Caco-2 (cell line): ENCODE results near the gene TOMT. TPM values are rescaled to one million over a fixed set of nuclear protein-coding genes. Genes with fewer than 3 reads are reported as not detected.

Experiments
- BruUV-seq: library from RNA; stranded (reverse); fragments of 400-500 nt; replicated peaks from 2 replicates; lab custom pipeline; 2021; lab: Mats Ljungman, UMichigan
- CTCF ChIA-PET: fragments of 300-600 bp; sonication (Branson Sonifier 250); formaldehyde crosslinking; loops from one replicate; lab custom pipeline; 2022; ENCODE audit warnings: antibody characterized with exemption; lab: Charles Lee
- POLR2A ChIA-PET: fragments of 300-600 bp; sonication (Branson Sonifier 250); formaldehyde crosslinking; loops from one replicate; lab custom pipeline; 2022; ENCODE audit warnings: antibody characterized with exemption; lab: Charles Lee
- DNase-seq, 2 experiments: peaks; one replicate each; pipeline versions ENCODE4 v3.0.0 to v3.0.0-alpha.2; 2020 to 2022
- H3K27me3 ChIP-seq: replicated peaks from 2 replicates; pipeline ENCODE4 v1.6.0; 2011; ENCODE audit warnings: low read length; ENCODE audit not compliant: control insufficient read depth, insufficient read depth
- H3K36me3 ChIP-seq: 2 replicates; pipeline ENCODE4 v1.5.1; 2011; ENCODE audit warnings: low read length; ENCODE audit not compliant: control insufficient read depth, insufficient read depth
- H3K4me1 ChIP-seq: fragments of 250-450 bp; sonication (Bioruptor Pico); 2 replicates; pipeline ENCODE4 v1.5.1; 2020; ENCODE audit warnings: mild to moderate bottlenecking
- H3K4me3 ChIP-seq: 2 replicates; pipeline ENCODE4 v1.5.1; 2011; ENCODE audit warnings: low read depth, mild to moderate bottlenecking, control low read depth, low read length
- H3K9me3 ChIP-seq: fragments of 250-450 bp; sonication (Bioruptor Pico); 2 replicates; pipeline ENCODE4 v1.5.1; 2020; ENCODE audit warnings: mild to moderate bottlenecking, moderate library complexity
- H3K27ac Mint-ChIP-seq: one replicate; pipeline ENCODE4 v1.8.0; 2022; ENCODE audit warnings: mixed read lengths; ENCODE audit not compliant: unreplicated experiment
- H3K27me3 Mint-ChIP-seq: one replicate; pipeline ENCODE4 v1.8.0; 2022; ENCODE audit warnings: mixed read lengths; ENCODE audit not compliant: insufficient read depth, unreplicated experiment
- H3K36me3 Mint-ChIP-seq: one replicate; pipeline ENCODE4 v1.8.0; 2022; ENCODE audit warnings: mild to moderate bottlenecking, mixed read lengths; ENCODE audit not compliant: insufficient read depth, unreplicated experiment
- H3K4me1 Mint-ChIP-seq: one replicate; pipeline ENCODE4 v1.8.0; 2022; ENCODE audit warnings: low read depth, mixed read lengths; ENCODE audit not compliant: unreplicated experiment
- H3K4me3 Mint-ChIP-seq: one replicate; pipeline ENCODE4 v1.8.0; 2022; ENCODE audit warnings: mild to moderate bottlenecking, moderate library complexity, mixed read lengths; ENCODE audit not compliant: unreplicated experiment
- H3K9me3 Mint-ChIP-seq: one replicate; pipeline ENCODE4 v1.8.0; 2022; ENCODE audit warnings: mixed read lengths; ENCODE audit not compliant: unreplicated experiment
- CTCF ChIP-seq, 2 experiments: fragments of 200-600 bp in 1 of 2; IDR thresholded peaks; 1 replicate in 1 of 2; 2 replicates in 1 of 2; pipeline versions ENCODE4 v1.5.1 to v1.8.0; 2011 to 2022; ENCODE audit warnings: antibody characterized with exemption in 1 of 2, control low read depth in 1 of 2, inconsistent platforms in 1 of 2, low read depth in 1 of 2, low read length in 1 of 2, mild to moderate bottlenecking in 1 of 2, moderate library complexity in 1 of 2; ENCODE audit not compliant: insufficient read depth in 1 of 2, severe bottlenecking in 1 of 2, unreplicated experiment in 1 of 2
- intact Hi-C: fragments of 100-400 bp; cut with micrococcal nuclease; formaldehyde crosslinking; loops from one replicate; pipeline ENCODE4 v1.10.0; 2022; ENCODE audit not compliant: unreplicated experiment
- total RNA-seq: library from RNA; stranded (reverse); gene quantifications from 2 replicates; pipeline ENCODE4 v1.2.3, GENCODE V29; 2022

Gene TOMT
- total RNA-seq, 1 experiment from 2014 or later, result not detected

- TSS peak; percentile 59 for BruUV-seq
- Histone ChIP-seq H3K27me3 (no peaks in the 10 kb centered on the region), H3K4me1 (peaks cover 19% of the 10 kb centered on the region), H3K9me3 (no peaks in the 10 kb centered on the region), H3K36me3 (no peaks in the 10 kb centered on the region), H3K4me3 (peak overlapping the region; percentile 67)
- H3K27ac Mint-ChIP-seq, result peak overlapping the region; percentile 99
- POLR2A ChIA-PET, result interaction anchor here (0.5 to 2.0 kb wide), 4 partner anchors 26 to 276 kb away, joined by 3 to 15 read pairs (median 9); partner anchors contain the start of gene ANAPC15
- H3K27me3 Mint-ChIP-seq, result no peaks in the 10 kb centered on the region
- intact Hi-C loops, result loop anchor here (2.0 to 5.0 kb wide), 2 partner anchors 56 to 351 kb away; partner anchors contain the start of gene CLPB
- H3K36me3 Mint-ChIP-seq, result peaks cover 11% of the 10 kb centered on the region
- no peak for DNase-seq
- H3K9me3 Mint-ChIP-seq, result no peaks in the 10 kb centered on the region
- no peak for TF ChIP-seq CTCF (IDR thresholded peaks at IDR 0.05; ENCODE audit: insufficient read depth in 1 of 2, low read depth in 1 of 2, low read length in 1 of 2, severe bottlenecking in 1 of 2, unreplicated experiment in 1 of 2)
- H3K4me1 Mint-ChIP-seq, result peaks cover 28% of the 10 kb centered on the region
- CTCF ChIA-PET, result interaction anchor here (1.2 to 1.7 kb wide), 2 partner anchors 10 to 56 kb away, joined by 10 to 16 read pairs; no protein-coding TSS in a partner anchor
- H3K4me3 Mint-ChIP-seq, result peak overlapping the region; percentile 86
These were observed 24.5 kb upstream of the TOMT start for GRCh38 chr11:72081184-72081644.

DNA sequence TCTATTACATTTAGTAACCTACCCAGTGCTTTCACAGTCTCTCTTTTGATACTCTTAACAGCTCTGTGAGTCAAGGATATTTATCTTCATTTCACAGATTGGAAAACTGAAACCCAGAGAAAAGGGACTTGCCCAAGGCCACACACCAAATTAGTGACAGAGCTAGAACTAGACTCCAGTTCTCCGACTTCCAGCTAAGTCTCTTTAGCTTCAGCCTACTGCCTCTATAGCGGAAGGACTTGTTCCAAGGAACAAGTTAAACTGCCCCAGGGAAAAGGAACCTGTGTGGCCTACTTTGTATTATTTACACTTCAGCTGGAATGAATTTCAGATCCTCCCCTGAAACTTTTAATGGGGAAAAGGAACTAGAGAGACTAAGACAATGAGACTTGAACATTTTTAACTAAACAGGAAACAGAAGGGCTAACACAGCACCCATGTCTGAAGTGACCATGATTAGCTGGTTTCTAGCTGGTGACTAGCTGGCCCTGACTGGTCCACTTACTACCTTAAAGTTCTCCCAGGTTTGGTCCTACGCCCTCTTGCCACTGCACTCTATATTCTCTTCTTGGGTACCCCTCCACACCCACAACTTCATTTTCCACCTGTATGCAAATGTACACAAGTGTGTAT lies 23.8 kb upstream of the TOMT start:
- peaks cover 11% of the 10 kb centered on the region for H3K36me3 Mint-ChIP-seq
- no peak overlapping the region for H3K4me3 ChIP-seq
- H3K36me3 ChIP-seq, result no peaks in the 10 kb centered on the region
- intact Hi-C loops, result loop anchor here (2.0 to 5.0 kb wide), 2 partner anchors 57 to 350 kb away; partner anchors contain the start of gene CLPB
- TF ChIP-seq CTCF (IDR thresholded peaks at IDR 0.05; ENCODE audit: insufficient read depth in 1 of 2, low read depth in 1 of 2, low read length in 1 of 2, severe bottlenecking in 1 of 2, unreplicated experiment in 1 of 2), result no peak
- peak overlapping the region; percentile 99 for H3K27ac Mint-ChIP-seq
- POLR2A ChIA-PET, result interaction anchor here (0.5 to 2.0 kb wide), 4 partner anchors 25 to 275 kb away, joined by 3 to 15 read pairs (median 9); partner anchors contain the start of gene ANAPC15
- H3K9me3 ChIP-seq, result no peaks in the 10 kb centered on the region
- no peaks in the 10 kb centered on the region for H3K9me3 Mint-ChIP-seq
- CTCF ChIA-PET, result interaction anchor here (1.2 to 1.7 kb wide), 2 partner anchors 10 to 57 kb away, joined by 10 to 16 read pairs; no protein-coding TSS in a partner anchor
- no peaks in the 10 kb centered on the region for H3K27me3 Mint-ChIP-seq
- peak in 1 of 2 experiments; percentile 51 for DNase-seq
- H3K4me1 ChIP-seq, result peaks cover 19% of the 10 kb centered on the region
- no peaks in the 10 kb centered on the region for H3K27me3 ChIP-seq
- peaks cover 28% of the 10 kb centered on the region for H3K4me1 Mint-ChIP-seq
- H3K4me3 Mint-ChIP-seq, result peak overlapping the region; percentile 86
- no TSS peak for BruUV-seq

GRCh38 chr11:72083414-72083813 lies 22.3 kb upstream of the TOMT start:
- no peaks in the 10 kb centered on the region for H3K36me3 ChIP-seq
- no peaks in the 10 kb centered on the region for H3K27me3 ChIP-seq
- BruUV-seq, result no TSS peak
- Mint-ChIP-seq H3K27ac (no peak overlapping the region), H3K4me1 (peaks cover 27% of the 10 kb centered on the region), H3K9me3 (no peaks in the 10 kb centered on the region), H3K27me3 (no peaks in the 10 kb centered on the region), H3K36me3 (peaks cover 11% of the 10 kb centered on the region), H3K4me3 (no peak overlapping the region)
- H3K9me3 ChIP-seq, result no peaks in the 10 kb centered on the region
- DNase-seq, result no peak
- peaks cover 18% of the 10 kb centered on the region for H3K4me1 ChIP-seq
- no peak for TF ChIP-seq CTCF (IDR thresholded peaks at IDR 0.05; ENCODE audit: insufficient read depth in 1 of 2, low read depth in 1 of 2, low read length in 1 of 2, severe bottlenecking in 1 of 2, unreplicated experiment in 1 of 2)
- intact Hi-C loops, result loop anchor here (5.0 kb wide), 1 partner anchor 349 kb away; the partner anchor contains the start of gene CLPB
- CTCF ChIA-PET, result interaction anchor here (4.7 kb wide), 1 partner anchor 58 kb away, joined by 43 read pairs; no protein-coding TSS in a partner anchor
- POLR2A ChIA-PET, result no interaction called here
- H3K4me3 ChIP-seq, result no peak overlapping the region
